ENCODE data around the gene FANCD2.

Gene FANCD2

DNA sequence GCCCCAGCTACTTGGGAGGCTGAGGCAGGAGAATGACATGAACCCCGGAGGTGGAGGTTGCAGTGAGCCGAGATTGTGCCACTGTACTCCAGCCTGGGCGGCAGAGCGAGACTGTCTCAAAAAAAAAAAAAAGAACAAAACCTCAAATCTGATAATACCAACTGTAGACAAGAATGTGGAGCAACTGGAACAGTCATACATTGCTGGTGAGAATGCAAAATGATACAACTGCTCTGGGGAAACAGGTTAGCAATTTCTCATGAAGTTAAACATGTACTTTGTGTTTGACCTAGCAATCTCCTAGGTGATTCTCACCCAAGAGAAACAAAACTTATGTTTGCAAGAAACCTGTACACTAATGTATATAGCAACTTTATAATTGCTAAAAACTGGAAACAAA, 110.9 kb downstream of the FANCD2 start:
- DNase-seq: peak in 2 of 3 donors; percentile 36 to 54
- Histone ChIP-seq H3K4me3 (ENCODE audit: control insufficient read depth in 1 of 7, extremely low read depth in 1 of 7, insufficient read depth in 4 of 7, low read depth in 2 of 7, low read length in 6 of 7) (no peak overlapping the region), H3K4me1 (ENCODE audit: control extremely low read depth in 1 of 4, control insufficient read depth in 4 of 4, insufficient read depth in 4 of 4, low read length in 3 of 4) (peaks cover 4 to 29% (median 18%) of the 10 kb centered on the region in 4 experiments), H3K27me3 (replicated peaks in 2 of 5; ENCODE audit: control insufficient read depth in 4 of 5, insufficient read depth in 5 of 5, low read length in 4 of 5) (no peaks in the 10 kb centered on the region), H3K9me3 (ENCODE audit: control extremely low read depth in 1 of 5, control insufficient read depth in 4 of 5, insufficient read depth in 2 of 5, low read depth in 1 of 5, low read length in 4 of 5) (peaks cover 0 to 3% (median 0%) of the 10 kb centered on the region in 5 experiments), H3K27ac (ENCODE audit: insufficient read depth in 1 of 2, low read depth in 1 of 2, low read length in 2 of 2, poor library complexity in 1 of 2, severe bottlenecking in 2 of 2) (no peak overlapping the region), H3K36me3 (ENCODE audit: control insufficient read depth in 4 of 4, insufficient read depth in 4 of 4, low read length in 3 of 4) (peaks cover 0 to 2% (median 0%) of the 10 kb centered on the region in 4 experiments)
- POLR2A ChIA-PET: interaction anchor here (1.2 kb wide), 1 partner anchor 204 kb away, joined by 3 read pairs; no protein-coding TSS in a partner anchor
- WGBS (ENCODE audit: insufficient coverage): 80% methylated on average over 1 of the region's 4 CpGs
- CTCF ChIA-PET: no interaction called here

DNA sequence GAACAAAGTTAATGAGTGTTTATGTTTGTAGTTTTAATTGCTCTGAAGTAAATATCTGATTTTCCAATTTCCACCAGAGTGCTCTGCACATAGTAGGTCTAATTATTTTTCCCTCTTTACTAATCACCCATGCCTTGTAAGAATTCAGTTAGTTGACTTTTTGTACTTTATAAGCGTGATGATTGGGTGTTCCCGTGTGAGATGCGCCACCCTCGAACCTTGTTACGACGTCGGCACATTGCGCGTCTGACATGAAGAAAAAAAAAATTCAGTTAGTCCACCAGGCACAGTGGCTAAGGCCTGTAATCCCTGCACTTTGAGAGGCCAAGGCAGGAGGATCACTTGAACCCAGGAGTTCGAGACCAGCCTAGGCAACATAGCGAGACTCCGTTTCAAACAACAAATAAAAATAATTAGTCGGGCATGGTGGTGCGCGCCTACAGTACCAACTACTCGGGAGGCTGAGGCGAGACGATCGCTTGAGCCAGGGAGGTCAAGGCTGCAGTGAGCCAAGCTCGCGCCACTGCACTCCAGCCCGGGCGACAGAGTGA, 114.8 kb downstream of the FANCD2 start:
- Histone ChIP-seq H3K4me1 (ENCODE audit: control extremely low read depth in 1 of 4, control insufficient read depth in 4 of 4, insufficient read depth in 4 of 4, low read length in 3 of 4) (peaks cover 19 to 34% (median 22%) of the 10 kb centered on the region in 4 experiments), H3K4me3 (ENCODE audit: control insufficient read depth in 1 of 7, extremely low read depth in 1 of 7, insufficient read depth in 4 of 7, low read depth in 2 of 7, low read length in 6 of 7) (peak overlapping the region; percentile 62 to 86 (median 81)), H3K9me3 (ENCODE audit: control extremely low read depth in 1 of 5, control insufficient read depth in 4 of 5, insufficient read depth in 2 of 5, low read depth in 1 of 5, low read length in 4 of 5) (no peaks in the 10 kb centered on the region), H3K36me3 (ENCODE audit: control insufficient read depth in 4 of 4, insufficient read depth in 4 of 4, low read length in 3 of 4) (peaks cover 2 to 11% (median 4%) of the 10 kb centered on the region in 4 experiments), H3K27ac (ENCODE audit: insufficient read depth in 1 of 2, low read depth in 1 of 2, low read length in 2 of 2, poor library complexity in 1 of 2, severe bottlenecking in 2 of 2) (peak overlapping the region in 1 of 2 experiments; percentile 80), H3K27me3 (replicated peaks in 2 of 5; ENCODE audit: control insufficient read depth in 4 of 5, insufficient read depth in 5 of 5, low read length in 4 of 5) (no peaks in the 10 kb centered on the region)
- WGBS (ENCODE audit: insufficient coverage): 89% methylated on average over 23 of the region's 23 CpGs
- peak in 1 of 3 donors; percentile 36 for DNase-seq
- POLR2A ChIA-PET: interaction anchor here (0.7 kb wide), 3 partner anchors 19 to 110 kb away, joined by 3 to 4 read pairs (median 3); no protein-coding TSS in a partner anchor
- CTCF ChIA-PET: interaction anchor here (1.5 kb wide), 1 partner anchor 26 kb away, joined by 5 read pairs; no protein-coding TSS in a partner anchor

DNA sequence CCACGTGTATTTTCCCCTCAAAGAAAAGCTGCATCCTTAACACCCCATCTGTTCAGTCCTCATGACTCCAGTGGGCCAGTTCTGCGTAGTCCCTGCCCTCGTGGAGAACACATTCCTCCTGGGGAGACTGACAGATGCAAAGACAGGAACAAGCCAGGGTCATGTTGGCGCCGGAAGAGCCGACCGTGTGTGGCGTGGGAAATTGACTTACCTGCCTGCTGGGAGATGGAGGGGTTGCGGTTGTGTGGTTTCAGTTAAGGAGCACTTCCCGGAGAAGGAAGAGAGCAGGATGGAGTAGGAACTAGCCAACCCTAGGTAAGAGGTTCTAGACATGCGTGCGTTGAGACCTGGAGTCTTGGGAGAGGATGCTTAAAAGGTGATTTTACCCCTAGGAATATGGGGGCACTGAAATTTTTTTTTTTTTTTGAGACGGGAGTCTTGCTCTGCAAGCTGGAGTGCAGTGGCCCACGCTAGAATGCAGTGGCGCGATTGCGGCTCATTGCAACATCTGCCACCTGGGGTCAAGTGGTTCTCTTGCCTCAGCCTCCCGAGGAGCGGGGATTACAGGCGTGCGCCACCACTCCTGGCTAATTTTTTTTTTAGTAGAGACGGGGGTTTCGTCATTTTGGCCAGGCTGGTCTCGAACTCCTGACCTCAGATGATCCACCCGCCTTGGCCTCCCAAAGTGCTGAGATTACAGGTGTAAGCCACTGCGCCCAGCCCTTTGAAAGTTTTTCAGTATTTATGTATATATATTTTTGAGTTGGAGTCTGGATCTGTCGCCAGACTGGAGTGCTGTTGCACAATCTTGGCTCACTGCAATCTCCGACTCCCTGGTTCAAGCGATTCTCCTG, 116.7 kb downstream of the FANCD2 start:
- Histone ChIP-seq H3K27me3 (replicated peaks in 2 of 5; ENCODE audit: control insufficient read depth in 4 of 5, insufficient read depth in 5 of 5, low read length in 4 of 5) (no peaks in the 10 kb centered on the region), H3K4me3 (ENCODE audit: control insufficient read depth in 1 of 7, extremely low read depth in 1 of 7, insufficient read depth in 4 of 7, low read depth in 2 of 7, low read length in 6 of 7) (peak overlapping the region; percentile 1 to 86 (median 79)), H3K9me3 (ENCODE audit: control extremely low read depth in 1 of 5, control insufficient read depth in 4 of 5, insufficient read depth in 2 of 5, low read depth in 1 of 5, low read length in 4 of 5) (no peaks in the 10 kb centered on the region), H3K4me1 (ENCODE audit: control extremely low read depth in 1 of 4, control insufficient read depth in 4 of 4, insufficient read depth in 4 of 4, low read length in 3 of 4) (peaks cover 19 to 30% (median 22%) of the 10 kb centered on the region in 4 experiments), H3K36me3 (ENCODE audit: control insufficient read depth in 4 of 4, insufficient read depth in 4 of 4, low read length in 3 of 4) (peaks cover 2 to 19% (median 10%) of the 10 kb centered on the region in 4 experiments), H3K27ac (ENCODE audit: insufficient read depth in 1 of 2, low read depth in 1 of 2, low read length in 2 of 2, poor library complexity in 1 of 2, severe bottlenecking in 2 of 2) (peak overlapping the region in 1 of 2 experiments; percentile 80)
- peak in 1 of 3 donors; percentile 32 for DNase-seq
- CTCF ChIA-PET: interaction anchor here (0.6 to 1.5 kb wide), 3 partner anchors 21 to 50 kb away, joined by 3 to 5 read pairs (median 3); no protein-coding TSS in a partner anchor
- POLR2A ChIA-PET: interaction anchor here (1.0 kb wide), 1 partner anchor 11 kb away, joined by 3 read pairs; no protein-coding TSS in a partner anchor
- WGBS (ENCODE audit: insufficient coverage): 71% methylated on average over 27 of the region's 29 CpGs

DNA sequence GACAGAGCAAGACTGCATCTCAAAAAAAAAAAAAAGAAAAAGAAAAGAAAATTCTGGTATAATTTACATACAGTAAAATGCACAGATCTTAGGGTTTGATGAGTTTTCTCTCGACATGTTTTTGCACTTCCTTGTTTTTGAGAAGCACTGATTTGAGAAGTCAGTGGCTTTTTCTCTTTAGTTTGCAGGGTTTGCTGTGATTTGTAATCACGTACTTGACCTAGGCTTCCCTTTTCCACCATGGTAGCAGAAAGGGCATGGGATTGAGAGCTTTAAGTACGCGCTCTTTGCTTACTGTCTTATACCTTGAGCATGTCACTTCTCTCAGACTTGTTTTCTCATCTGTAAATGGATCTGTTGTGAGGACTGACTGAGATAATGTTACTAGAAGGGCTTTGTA, 119.4 kb downstream of the FANCD2 start:
- Histone ChIP-seq H3K4me3 (ENCODE audit: control insufficient read depth in 1 of 7, extremely low read depth in 1 of 7, insufficient read depth in 4 of 7, low read depth in 2 of 7, low read length in 6 of 7) (no peak overlapping the region), H3K27me3 (replicated peaks in 2 of 5; ENCODE audit: control insufficient read depth in 4 of 5, insufficient read depth in 5 of 5, low read length in 4 of 5) (no peaks in the 10 kb centered on the region), H3K27ac (ENCODE audit: insufficient read depth in 1 of 2, low read depth in 1 of 2, low read length in 2 of 2, poor library complexity in 1 of 2, severe bottlenecking in 2 of 2) (no peak overlapping the region), H3K4me1 (ENCODE audit: control extremely low read depth in 1 of 4, control insufficient read depth in 4 of 4, insufficient read depth in 4 of 4, low read length in 3 of 4) (peaks cover 19 to 30% (median 24%) of the 10 kb centered on the region in 4 experiments), H3K9me3 (ENCODE audit: control extremely low read depth in 1 of 5, control insufficient read depth in 4 of 5, insufficient read depth in 2 of 5, low read depth in 1 of 5, low read length in 4 of 5) (no peaks in the 10 kb centered on the region), H3K36me3 (ENCODE audit: control insufficient read depth in 4 of 4, insufficient read depth in 4 of 4, low read length in 3 of 4) (peaks cover 2 to 37% (median 26%) of the 10 kb centered on the region in 4 experiments)
- no CpG with 5 or more reads among the region's 4 CpGs for WGBS (ENCODE audit: insufficient coverage)
- DNase-seq: peak in 1 of 3 donors; percentile 23
- ChIA-PET POLR2A (no interaction called here), CTCF (interaction anchor here (0.9 to 1.7 kb wide), 2 partner anchors 29 to 41 kb away, joined by 3 read pairs; no protein-coding TSS in a partner anchor)

DNA sequence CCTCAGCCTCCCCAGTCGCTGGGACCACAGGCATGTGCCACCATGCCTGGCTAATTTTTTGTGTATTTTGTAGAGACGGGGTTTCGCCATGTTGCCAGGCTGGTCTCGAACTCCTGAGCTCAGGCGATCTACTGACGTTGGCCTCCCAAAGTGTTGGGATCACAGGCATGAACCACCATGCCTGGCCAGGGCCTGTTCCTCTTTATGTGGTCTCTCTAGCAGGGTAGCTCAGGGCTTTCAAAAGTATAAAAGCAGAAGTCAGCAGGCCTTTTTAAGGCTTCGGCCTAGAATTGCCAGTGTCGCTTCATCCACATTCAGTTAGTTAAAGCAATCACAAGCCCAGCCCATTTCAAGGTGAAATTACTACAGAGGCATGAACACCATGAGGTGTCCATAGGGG, 123.0 kb downstream of the FANCD2 start:
- peak in 2 of 3 donors; percentile 40 to 43 for DNase-seq
- H3K4me3 ChIP-seq (ENCODE audit: control insufficient read depth in 1 of 7, extremely low read depth in 1 of 7, insufficient read depth in 4 of 7, low read depth in 2 of 7, low read length in 6 of 7): no peak overlapping the region
- ChIA-PET POLR2A (no interaction called here), CTCF (interaction anchor here (1.1 to 1.4 kb wide), 2 partner anchors 9 to 77 kb away, joined by 3 read pairs; no protein-coding TSS in a partner anchor)
- no peaks in the 10 kb centered on the region for H3K27me3 ChIP-seq (replicated peaks in 2 of 5; ENCODE audit: control insufficient read depth in 4 of 5, insufficient read depth in 5 of 5, low read length in 4 of 5)
- 92% methylated on average over 5 of the region's 8 CpGs for WGBS (ENCODE audit: insufficient coverage)
- H3K9me3 ChIP-seq (ENCODE audit: control extremely low read depth in 1 of 5, control insufficient read depth in 4 of 5, insufficient read depth in 2 of 5, low read depth in 1 of 5, low read length in 4 of 5): no peaks in the 10 kb centered on the region
- H3K36me3 ChIP-seq (ENCODE audit: control insufficient read depth in 4 of 4, insufficient read depth in 4 of 4, low read length in 3 of 4): peaks cover 2 to 45% (median 36%) of the 10 kb centered on the region in 4 experiments
- H3K27ac ChIP-seq (ENCODE audit: insufficient read depth in 1 of 2, low read depth in 1 of 2, low read length in 2 of 2, poor library complexity in 1 of 2, severe bottlenecking in 2 of 2): no peak overlapping the region
- H3K4me1 ChIP-seq (ENCODE audit: control extremely low read depth in 1 of 4, control insufficient read depth in 4 of 4, insufficient read depth in 4 of 4, low read length in 3 of 4): peaks cover 2 to 8% (median 4%) of the 10 kb centered on the region in 4 experiments

DNA sequence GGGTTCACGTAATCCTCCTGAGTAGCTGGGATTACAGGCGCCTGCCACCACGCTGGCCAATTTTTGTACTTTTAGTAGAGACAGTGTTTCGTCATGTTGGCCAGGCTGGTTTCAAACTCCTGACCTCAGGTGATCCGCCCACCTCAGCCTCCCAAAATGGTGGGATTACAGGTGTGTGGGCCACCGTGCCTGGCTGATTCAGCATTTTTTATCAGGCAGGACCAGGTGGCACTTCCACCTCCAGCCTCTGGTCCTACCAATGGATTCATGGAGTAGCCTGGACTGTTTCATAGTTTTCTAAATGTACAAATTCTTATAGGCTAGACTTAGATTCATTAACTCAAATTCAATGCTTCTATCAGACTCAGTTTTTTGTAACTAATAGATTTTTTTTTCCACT, 124.8 kb downstream of the FANCD2 start:
- CTCF ChIA-PET: interaction anchor here (1.2 to 1.8 kb wide), 2 partner anchors 10 to 13 kb away, joined by 3 to 5 read pairs; no protein-coding TSS in a partner anchor
- Histone ChIP-seq H3K27ac (ENCODE audit: insufficient read depth in 1 of 2, low read depth in 1 of 2, low read length in 2 of 2, poor library complexity in 1 of 2, severe bottlenecking in 2 of 2) (no peak overlapping the region), H3K36me3 (ENCODE audit: control insufficient read depth in 4 of 4, insufficient read depth in 4 of 4, low read length in 3 of 4) (peaks cover 2 to 49% (median 33%) of the 10 kb centered on the region in 4 experiments), H3K9me3 (ENCODE audit: control extremely low read depth in 1 of 5, control insufficient read depth in 4 of 5, insufficient read depth in 2 of 5, low read depth in 1 of 5, low read length in 4 of 5) (no peaks in the 10 kb centered on the region), H3K27me3 (replicated peaks in 2 of 5; ENCODE audit: control insufficient read depth in 4 of 5, insufficient read depth in 5 of 5, low read length in 4 of 5) (no peaks in the 10 kb centered on the region), H3K4me1 (ENCODE audit: control extremely low read depth in 1 of 4, control insufficient read depth in 4 of 4, insufficient read depth in 4 of 4, low read length in 3 of 4) (peaks cover 0 to 3% (median 0%) of the 10 kb centered on the region in 4 experiments), H3K4me3 (ENCODE audit: control insufficient read depth in 1 of 7, extremely low read depth in 1 of 7, insufficient read depth in 4 of 7, low read depth in 2 of 7, low read length in 6 of 7) (no peak overlapping the region)
- POLR2A ChIA-PET: no interaction called here
- no peak for DNase-seq
- WGBS (ENCODE audit: insufficient coverage): 88% methylated on average over 6 of the region's 6 CpGs

All from common myeloid progenitor, CD34-positive (primary cell).